Measurements from ENCODE around the gene CDH11. TPM values are rescaled to one million over a fixed set of nuclear protein-coding genes. Genes with fewer than 3 reads are reported as not detected.

Gene CDH11
- total and polyA plus RNA-seq, 4 experiments from 2014 or later: not detected

GRCh38 chr16:65079549-65079948 is 42.3 kb downstream of the CDH11 start:
- H3K27ac Mint-ChIP-seq: peak overlapping the region in 1 of 7 donors; percentile 68
- H3K27me3 ChIP-seq (ENCODE audit: insufficient read depth, low read length): no peaks in the 10 kb centered on the region
- intact Hi-C loops (cut with micrococcal nuclease): no loop called here

GRCh38 chr16:65077181-65077580 is 44.7 kb downstream of the CDH11 start:
- ChIA-PET CTCF (ENCODE audit: partially characterized antibody) (no interaction called here), POLR2A (ENCODE audit: partially characterized antibody) (no interaction called here)
- intact Hi-C loops (cut with micrococcal nuclease): no loop called here
- H3K27ac Mint-ChIP-seq: no peak overlapping the region
- Histone ChIP-seq H3K36me3 (ENCODE audit: insufficient read depth, low read length) (no peaks in the 10 kb centered on the region), H3K4me3 (ENCODE audit: low read length in 2 of 2) (no peak overlapping the region), H3K4me1 (ENCODE audit: insufficient read depth, low read length) (no peaks in the 10 kb centered on the region), H3K9me3 (ENCODE audit: control insufficient read depth in 1 of 2, low read length in 2 of 2) (no peaks in the 10 kb centered on the region), H3K27me3 (ENCODE audit: insufficient read depth, low read length) (no peaks in the 10 kb centered on the region), H3K27ac (ENCODE audit: low read depth, low read length) (no peak overlapping the region)
- H3K27me3 Mint-ChIP-seq: no peaks in the 10 kb centered on the region
- H3K4me1 Mint-ChIP-seq: no peaks in the 10 kb centered on the region
- H3K9me3 Mint-ChIP-seq: peaks cover 0 to 15% (median 4%) of the 10 kb centered on the region in 8 donors
- H3K36me3 Mint-ChIP-seq: no peaks in the 10 kb centered on the region
- no peak overlapping the region for H3K4me3 Mint-ChIP-seq
- DNase-seq: no peak

More at GRCh38 chr16:65079549-65079948, 42.3 kb downstream of the CDH11 start:
- no peaks in the 10 kb centered on the region for H3K36me3 ChIP-seq (ENCODE audit: insufficient read depth, low read length)
- DNase-seq: no peak
- no peaks in the 10 kb centered on the region for H3K27me3 Mint-ChIP-seq
- no peaks in the 10 kb centered on the region for H3K9me3 ChIP-seq (ENCODE audit: control insufficient read depth in 1 of 2, low read length in 2 of 2)
- no peaks in the 10 kb centered on the region for H3K4me1 ChIP-seq (ENCODE audit: insufficient read depth, low read length)
- POLR2A ChIA-PET (ENCODE audit: partially characterized antibody): no interaction called here
- H3K4me1 Mint-ChIP-seq: no peaks in the 10 kb centered on the region
- peaks cover 0 to 15% (median 4%) of the 10 kb centered on the region in 8 donors for H3K9me3 Mint-ChIP-seq
- H3K4me3 Mint-ChIP-seq: no peak overlapping the region
- no peak overlapping the region for H3K4me3 ChIP-seq (ENCODE audit: low read length in 2 of 2)
- H3K36me3 Mint-ChIP-seq: no peaks in the 10 kb centered on the region
- H3K27ac ChIP-seq (ENCODE audit: low read depth, low read length): no peak overlapping the region
- CTCF ChIA-PET (ENCODE audit: partially characterized antibody): no interaction called here

GRCh38 chr16:65075877-65076276 is 46.0 kb downstream of the CDH11 start:
- no peaks in the 10 kb centered on the region for H3K27me3 Mint-ChIP-seq
- H3K9me3 Mint-ChIP-seq: peaks cover 0 to 20% (median 6%) of the 10 kb centered on the region in 8 donors
- no peak for DNase-seq
- Histone ChIP-seq H3K4me3 (ENCODE audit: low read length in 2 of 2) (no peak overlapping the region), H3K27me3 (ENCODE audit: insufficient read depth, low read length) (no peaks in the 10 kb centered on the region), H3K36me3 (ENCODE audit: insufficient read depth, low read length) (no peaks in the 10 kb centered on the region), H3K27ac (ENCODE audit: low read depth, low read length) (no peak overlapping the region), H3K4me1 (ENCODE audit: insufficient read depth, low read length) (no peaks in the 10 kb centered on the region), H3K9me3 (ENCODE audit: control insufficient read depth in 1 of 2, low read length in 2 of 2) (no peaks in the 10 kb centered on the region)
- H3K4me3 Mint-ChIP-seq: no peak overlapping the region
- CTCF ChIA-PET (ENCODE audit: partially characterized antibody): no interaction called here
- H3K36me3 Mint-ChIP-seq: no peaks in the 10 kb centered on the region
- intact Hi-C loops (cut with micrococcal nuclease): no loop called here
- no peak overlapping the region for H3K27ac Mint-ChIP-seq
- no peaks in the 10 kb centered on the region for H3K4me1 Mint-ChIP-seq
- POLR2A ChIA-PET (ENCODE audit: partially characterized antibody): no interaction called here

GRCh38 chr16:65071433-65072311 is 50.2 kb downstream of the CDH11 start:
- H3K9me3 Mint-ChIP-seq: peaks cover 2 to 21% (median 8%) of the 10 kb centered on the region in 8 donors
- Histone ChIP-seq H3K27ac (ENCODE audit: low read depth, low read length) (no peak overlapping the region), H3K4me1 (ENCODE audit: insufficient read depth, low read length) (no peaks in the 10 kb centered on the region), H3K4me3 (ENCODE audit: low read length in 2 of 2) (no peak overlapping the region), H3K9me3 (ENCODE audit: control insufficient read depth in 1 of 2, low read length in 2 of 2) (no peaks in the 10 kb centered on the region), H3K36me3 (ENCODE audit: insufficient read depth, low read length) (no peaks in the 10 kb centered on the region), H3K27me3 (ENCODE audit: insufficient read depth, low read length) (no peaks in the 10 kb centered on the region)
- no peak for DNase-seq
- intact Hi-C loops (cut with micrococcal nuclease): no loop called here
- H3K36me3 Mint-ChIP-seq: no peaks in the 10 kb centered on the region
- ChIA-PET POLR2A (ENCODE audit: partially characterized antibody) (no interaction called here), CTCF (ENCODE audit: partially characterized antibody) (no interaction called here)
- no peak overlapping the region for H3K4me3 Mint-ChIP-seq
- no peaks in the 10 kb centered on the region for H3K4me1 Mint-ChIP-seq
- no peaks in the 10 kb centered on the region for H3K27me3 Mint-ChIP-seq
- H3K27ac Mint-ChIP-seq: peak overlapping the region in 1 of 7 donors; percentile 78

GRCh38 chr16:65070831-65071432 is 50.9 kb downstream of the CDH11 start:
- H3K27me3 ChIP-seq (ENCODE audit: insufficient read depth, low read length): no peaks in the 10 kb centered on the region
- no peak overlapping the region for H3K4me3 ChIP-seq (ENCODE audit: low read length in 2 of 2)
- POLR2A ChIA-PET (ENCODE audit: partially characterized antibody): no interaction called here
- Mint-ChIP-seq H3K4me1 (no peaks in the 10 kb centered on the region), H3K9me3 (peaks cover 1 to 21% (median 10%) of the 10 kb centered on the region in 8 donors), H3K27ac (no peak overlapping the region), H3K4me3 (no peak overlapping the region), H3K36me3 (no peaks in the 10 kb centered on the region), H3K27me3 (no peaks in the 10 kb centered on the region)
- DNase-seq: no peak
- H3K4me1 ChIP-seq (ENCODE audit: insufficient read depth, low read length): no peaks in the 10 kb centered on the region
- no peak overlapping the region for H3K27ac ChIP-seq (ENCODE audit: low read depth, low read length)
- H3K36me3 ChIP-seq (ENCODE audit: insufficient read depth, low read length): no peaks in the 10 kb centered on the region
- H3K9me3 ChIP-seq (ENCODE audit: control insufficient read depth in 1 of 2, low read length in 2 of 2): no peaks in the 10 kb centered on the region
- intact Hi-C loops (cut with micrococcal nuclease): no loop called here
- CTCF ChIA-PET (ENCODE audit: partially characterized antibody): no interaction called here

GRCh38 chr16:65069766-65070165 is 52.1 kb downstream of the CDH11 start:
- H3K4me3 ChIP-seq (ENCODE audit: low read length in 2 of 2): no peak overlapping the region
- ChIA-PET POLR2A (ENCODE audit: partially characterized antibody) (no interaction called here), CTCF (ENCODE audit: partially characterized antibody) (no interaction called here)
- intact Hi-C loops (cut with micrococcal nuclease): no loop called here
- H3K36me3 ChIP-seq (ENCODE audit: insufficient read depth, low read length): no peaks in the 10 kb centered on the region
- no peaks in the 10 kb centered on the region for H3K27me3 ChIP-seq (ENCODE audit: insufficient read depth, low read length)
- Mint-ChIP-seq H3K27me3 (no peaks in the 10 kb centered on the region), H3K4me3 (no peak overlapping the region), H3K27ac (no peak overlapping the region), H3K9me3 (peaks cover 3 to 21% (median 9%) of the 10 kb centered on the region in 8 donors), H3K36me3 (no peaks in the 10 kb centered on the region), H3K4me1 (no peaks in the 10 kb centered on the region)
- DNase-seq: no peak
- no peak overlapping the region for H3K27ac ChIP-seq (ENCODE audit: low read depth, low read length)
- no peaks in the 10 kb centered on the region for H3K9me3 ChIP-seq (ENCODE audit: control insufficient read depth in 1 of 2, low read length in 2 of 2)
- H3K4me1 ChIP-seq (ENCODE audit: insufficient read depth, low read length): no peaks in the 10 kb centered on the region

GRCh38 chr16:65069065-65069464 is 52.8 kb downstream of the CDH11 start:
- no peak overlapping the region for H3K4me3 ChIP-seq (ENCODE audit: low read length in 2 of 2)
- POLR2A ChIA-PET (ENCODE audit: partially characterized antibody): no interaction called here
- CTCF ChIA-PET (ENCODE audit: partially characterized antibody): no interaction called here
- H3K27ac ChIP-seq (ENCODE audit: low read depth, low read length): no peak overlapping the region
- no peaks in the 10 kb centered on the region for H3K4me1 ChIP-seq (ENCODE audit: insufficient read depth, low read length)
- H3K27me3 ChIP-seq (ENCODE audit: insufficient read depth, low read length): no peaks in the 10 kb centered on the region
- no peak overlapping the region for H3K4me3 Mint-ChIP-seq
- H3K36me3 ChIP-seq (ENCODE audit: insufficient read depth, low read length): no peaks in the 10 kb centered on the region
- H3K27ac Mint-ChIP-seq: no peak overlapping the region
- no peaks in the 10 kb centered on the region for H3K27me3 Mint-ChIP-seq
- H3K36me3 Mint-ChIP-seq: no peaks in the 10 kb centered on the region
- intact Hi-C loops (cut with micrococcal nuclease): no loop called here
- DNase-seq: no peak
- H3K9me3 ChIP-seq (ENCODE audit: control insufficient read depth in 1 of 2, low read length in 2 of 2): no peaks in the 10 kb centered on the region
- no peaks in the 10 kb centered on the region for H3K4me1 Mint-ChIP-seq
- peaks cover 4 to 21% (median 9%) of the 10 kb centered on the region in 8 donors for H3K9me3 Mint-ChIP-seq

Data from CD4-positive, alpha-beta memory T cell (primary cell).